Middle frontal gyrus (tissue), 1 donor: ENCODE results near the gene SEC31A.
A peak's percentile ranks its signal among the peaks of the same experiment; 100 is the strongest.
"Not testable (repeated sequence)": the region's sequence is repeated elsewhere in the genome, so short reads cannot be mapped to it uniquely, and the experiment has no call there.

Experiments
- DNase-seq: peaks from one replicate; pipeline ENCODE4 v3.0.0-alpha.2; 2015; ENCODE audit warnings: low spot score; ENCODE audit errors: extremely low spot score

The SEC31A gene, protein sequence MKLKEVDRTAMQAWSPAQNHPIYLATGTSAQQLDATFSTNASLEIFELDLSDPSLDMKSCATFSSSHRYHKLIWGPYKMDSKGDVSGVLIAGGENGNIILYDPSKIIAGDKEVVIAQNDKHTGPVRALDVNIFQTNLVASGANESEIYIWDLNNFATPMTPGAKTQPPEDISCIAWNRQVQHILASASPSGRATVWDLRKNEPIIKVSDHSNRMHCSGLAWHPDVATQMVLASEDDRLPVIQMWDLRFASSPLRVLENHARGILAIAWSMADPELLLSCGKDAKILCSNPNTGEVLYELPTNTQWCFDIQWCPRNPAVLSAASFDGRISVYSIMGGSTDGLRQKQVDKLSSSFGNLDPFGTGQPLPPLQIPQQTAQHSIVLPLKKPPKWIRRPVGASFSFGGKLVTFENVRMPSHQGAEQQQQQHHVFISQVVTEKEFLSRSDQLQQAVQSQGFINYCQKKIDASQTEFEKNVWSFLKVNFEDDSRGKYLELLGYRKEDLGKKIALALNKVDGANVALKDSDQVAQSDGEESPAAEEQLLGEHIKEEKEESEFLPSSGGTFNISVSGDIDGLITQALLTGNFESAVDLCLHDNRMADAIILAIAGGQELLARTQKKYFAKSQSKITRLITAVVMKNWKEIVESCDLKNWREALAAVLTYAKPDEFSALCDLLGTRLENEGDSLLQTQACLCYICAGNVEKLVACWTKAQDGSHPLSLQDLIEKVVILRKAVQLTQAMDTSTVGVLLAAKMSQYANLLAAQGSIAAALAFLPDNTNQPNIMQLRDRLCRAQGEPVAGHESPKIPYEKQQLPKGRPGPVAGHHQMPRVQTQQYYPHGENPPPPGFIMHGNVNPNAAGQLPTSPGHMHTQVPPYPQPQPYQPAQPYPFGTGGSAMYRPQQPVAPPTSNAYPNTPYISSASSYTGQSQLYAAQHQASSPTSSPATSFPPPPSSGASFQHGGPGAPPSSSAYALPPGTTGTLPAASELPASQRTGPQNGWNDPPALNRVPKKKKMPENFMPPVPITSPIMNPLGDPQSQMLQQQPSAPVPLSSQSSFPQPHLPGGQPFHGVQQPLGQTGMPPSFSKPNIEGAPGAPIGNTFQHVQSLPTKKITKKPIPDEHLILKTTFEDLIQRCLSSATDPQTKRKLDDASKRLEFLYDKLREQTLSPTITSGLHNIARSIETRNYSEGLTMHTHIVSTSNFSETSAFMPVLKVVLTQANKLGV

DNA sequence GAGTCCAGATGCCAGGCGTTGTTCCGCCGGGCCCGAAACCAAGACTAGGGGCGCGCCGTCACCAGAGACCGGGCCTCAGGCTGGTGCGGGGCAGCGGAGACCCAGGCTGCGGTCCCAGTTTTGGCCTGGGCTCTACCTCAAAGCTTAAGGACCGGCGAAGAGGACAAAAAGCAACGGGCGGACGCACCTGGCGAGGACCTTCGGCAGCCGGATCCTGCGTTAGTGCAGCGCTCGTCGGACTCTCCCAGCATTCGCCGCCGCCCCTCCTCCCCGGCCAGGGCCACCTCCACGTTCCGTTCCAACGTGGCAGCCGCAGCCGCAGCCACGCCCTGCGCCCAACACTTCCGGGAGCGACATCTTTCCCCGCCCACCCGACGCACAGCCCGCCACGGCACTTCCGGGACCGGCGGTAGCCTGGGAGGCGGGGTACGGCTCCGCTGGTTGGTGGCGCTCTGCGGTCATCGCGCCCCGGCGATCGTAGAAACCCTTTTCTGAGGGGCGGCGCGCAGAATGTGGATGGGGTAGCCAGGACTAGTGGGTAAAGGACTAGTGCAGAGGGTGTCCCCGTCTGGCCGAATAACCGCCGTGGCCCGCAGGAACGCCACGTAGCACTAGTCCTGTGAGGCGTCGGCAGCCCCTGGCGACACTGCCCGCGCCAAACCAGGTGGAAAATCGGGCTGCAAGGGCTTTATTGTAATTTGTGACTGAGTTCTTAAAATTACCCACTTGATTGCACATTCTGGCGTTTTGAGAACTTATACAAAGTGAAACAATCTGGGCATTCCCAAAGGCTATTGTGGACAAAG lies at the start of gene SEC31A:
SEC31A (minus strand) TSS at position 253 of the 806 bp plus-strand sequence. CDS start 9,217 bp downstream, outside the sequence.
- DNase-seq, result peak; percentile 92

- no peak for DNase-seq
Observed at GRCh38 chr4:82939414-82939813, 48.5 kb upstream of the SEC31A start.

- DNase-seq, result no peak
Observed at GRCh38 chr4:82934441-82934840, 43.5 kb upstream of the SEC31A start.

GRCh38 chr4:82930848-82931755 lies 40.1 kb upstream of the SEC31A start:
- DNase-seq, result no peak

- no peak for DNase-seq
Observed at GRCh38 chr4:82921795-82922194, 30.8 kb upstream of the SEC31A start.

DNA sequence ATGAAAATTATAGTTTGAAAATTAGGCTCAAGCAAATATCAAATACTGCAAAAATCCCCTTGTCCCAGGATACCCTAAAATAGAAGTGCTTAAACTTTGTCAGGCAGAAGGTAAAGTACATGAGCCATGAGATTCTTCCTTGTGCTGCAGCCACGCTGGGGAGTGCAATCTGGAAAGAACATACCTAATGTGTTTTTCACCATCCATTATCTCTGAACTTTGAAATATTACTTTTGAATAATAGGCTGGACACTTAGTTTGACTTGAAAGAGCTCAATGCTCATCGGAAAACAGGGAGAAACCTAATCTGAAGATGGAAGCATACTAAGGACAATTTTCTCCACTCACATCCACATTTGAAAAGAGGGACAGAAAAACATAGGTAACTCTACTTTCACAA lies 28.4 kb upstream of the SEC31A start:
- DNase-seq, result no peak

GRCh38 chr4:82918091-82918490 lies 27.1 kb upstream of the SEC31A start:
- DNase-seq, result no peak

DNA sequence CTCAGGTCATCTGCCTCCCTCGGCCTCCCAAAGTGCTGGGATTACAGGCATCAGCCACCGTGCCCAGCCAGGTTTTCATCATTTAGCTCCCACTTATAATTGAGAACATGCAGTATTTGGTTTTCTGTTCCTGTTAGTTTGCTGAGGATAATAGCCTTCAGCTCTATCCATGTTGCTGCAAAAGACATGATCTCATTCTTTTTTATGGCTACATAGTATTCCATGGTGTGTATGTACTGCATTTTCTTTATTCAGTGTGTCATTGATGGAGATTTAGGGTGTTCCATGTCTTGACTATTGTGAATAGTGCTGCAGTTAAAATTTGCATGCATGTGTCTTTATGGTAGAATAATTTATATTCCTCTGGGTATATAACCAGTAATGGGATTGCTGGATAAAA lies 23.0 kb upstream of the SEC31A start:
- DNase-seq, result not testable (repeated sequence)

- no peak for DNase-seq
Observed at GRCh38 chr4:82913305-82913704, 22.4 kb upstream of the SEC31A start.

DNA sequence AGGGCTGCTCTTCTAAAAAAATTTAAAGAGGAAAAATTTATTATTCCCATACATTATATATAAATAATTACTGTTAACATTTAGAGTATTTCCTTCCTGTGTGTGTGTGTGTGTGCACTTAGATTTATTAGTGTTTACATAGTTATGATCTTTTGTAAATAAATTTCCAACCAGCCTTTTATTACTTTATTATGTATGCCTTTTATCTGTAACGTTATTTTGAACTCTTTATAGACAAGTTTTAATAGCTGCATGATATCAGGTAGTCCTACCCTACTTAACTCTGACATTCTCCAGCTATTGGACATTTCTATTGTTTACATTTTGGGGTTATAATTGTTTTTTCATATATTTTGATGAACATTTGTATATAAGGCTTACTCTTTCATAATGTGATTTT lies 18.4 kb upstream of the SEC31A start:
- DNase-seq, result no peak

- DNase-seq, result no peak
Observed at GRCh38 chr4:82906469-82906868, 15.5 kb upstream of the SEC31A start.

- DNase-seq, result no peak
Observed at GRCh38 chr4:82905205-82905604, 14.3 kb upstream of the SEC31A start.

DNA sequence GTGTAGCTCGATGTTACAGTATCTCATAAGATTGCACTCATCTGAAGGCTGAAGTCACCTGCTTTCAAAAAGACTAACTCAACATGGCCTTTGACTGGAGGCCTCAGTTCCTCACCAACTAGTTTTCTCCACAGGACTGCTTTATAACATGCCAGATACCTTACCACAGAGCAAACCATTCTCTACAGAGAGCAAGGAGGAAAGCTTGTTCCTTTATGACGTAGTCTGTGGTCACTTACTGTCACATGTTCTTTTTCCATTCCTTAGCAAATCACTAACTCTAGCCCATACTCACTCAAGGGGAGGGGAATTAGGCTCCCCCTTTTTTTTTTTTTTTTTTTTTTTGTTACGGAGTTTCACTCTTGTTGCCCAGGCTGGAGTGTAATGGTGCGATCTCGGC lies 12.8 kb upstream of the SEC31A start:
- DNase-seq, result no peak

DNA sequence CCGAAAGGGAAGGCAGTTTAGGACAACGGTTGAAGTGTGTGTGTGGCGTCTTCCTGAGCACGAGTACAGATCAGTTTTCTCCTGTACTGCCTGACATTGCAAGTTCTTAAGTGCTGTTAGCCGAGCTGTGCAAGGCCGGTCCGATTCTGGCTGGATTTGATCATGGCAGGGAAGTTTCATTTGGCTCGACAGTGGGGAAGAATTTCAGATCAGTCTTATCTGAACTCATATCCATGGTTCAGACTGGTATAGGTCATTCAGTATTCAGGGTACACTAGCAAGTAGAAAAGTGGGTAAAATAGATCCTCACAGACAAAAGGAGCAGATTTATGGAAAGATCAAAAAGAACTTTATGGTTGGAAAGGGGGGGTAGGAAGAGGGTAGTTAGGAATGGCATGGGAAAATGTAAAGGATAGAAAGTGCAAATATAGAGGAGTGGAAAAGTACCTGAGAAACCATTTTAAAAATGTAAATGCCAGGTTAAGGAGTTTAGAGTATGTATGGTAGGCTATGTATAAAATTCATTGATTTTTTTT lies 10.3 kb upstream of the SEC31A start:
- no peak for DNase-seq

DNA sequence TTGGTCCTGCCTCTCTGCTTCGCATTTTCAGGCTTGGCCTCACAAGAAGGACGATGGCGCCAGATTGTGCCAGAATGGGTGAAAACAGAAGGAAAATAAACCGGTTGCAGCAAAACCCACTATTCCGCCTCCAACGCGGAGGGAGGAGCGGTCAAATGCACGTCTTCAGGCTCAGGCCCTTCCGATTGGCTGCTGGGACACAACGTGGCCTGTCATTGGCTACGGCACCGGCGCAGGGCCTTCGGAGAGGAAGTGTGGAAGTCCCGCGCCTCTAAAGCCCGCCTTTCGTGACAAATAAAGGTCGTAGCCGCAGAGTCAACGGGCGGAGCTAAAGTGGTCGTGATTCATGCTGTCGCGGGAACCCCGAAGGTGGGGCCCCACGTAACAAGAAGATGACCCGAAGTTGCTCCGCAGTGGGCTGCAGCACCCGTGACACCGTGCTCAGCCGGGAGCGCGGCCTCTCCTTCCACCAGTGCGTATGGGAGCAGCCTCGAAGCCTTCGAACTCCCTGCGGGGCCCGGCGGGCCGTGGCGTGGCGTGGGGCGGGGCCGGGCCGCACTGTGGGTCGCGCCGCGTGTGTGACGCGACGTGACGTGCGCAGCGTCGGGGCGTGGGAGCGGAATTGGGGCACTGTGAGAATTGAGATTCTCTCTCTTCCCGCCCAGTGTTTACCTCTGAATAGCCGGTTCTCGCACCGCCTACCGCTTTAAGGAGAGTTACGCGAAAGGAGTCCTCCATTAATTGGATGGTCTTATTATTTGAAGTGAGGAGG lies 9.6 kb upstream of the SEC31A start, which contains the start of gene THAP9:
THAP9 (plus strand) TSS at position 325 of the 772 bp plus-strand sequence; CDS start at position 393, 68 bp downstream.
- DNase-seq, result peak; percentile 100

DNA sequence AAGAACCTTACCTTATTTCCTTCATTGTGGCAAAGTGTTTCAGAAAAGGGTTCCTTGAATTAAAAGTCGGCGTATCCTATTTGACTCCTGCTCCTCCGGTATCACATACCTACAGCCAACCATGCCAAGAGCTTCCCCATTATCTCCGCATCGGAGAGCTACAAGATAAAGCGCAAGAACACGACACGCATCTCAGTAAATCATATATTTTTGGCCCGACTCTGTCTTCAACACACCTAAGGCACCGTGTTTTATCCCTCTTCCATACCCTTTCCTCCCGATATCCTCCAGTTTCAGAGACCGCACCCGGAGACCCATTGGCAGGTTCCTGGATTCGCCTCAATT lies 9.1 kb upstream of the SEC31A start:
- DNase-seq, result no peak

DNA sequence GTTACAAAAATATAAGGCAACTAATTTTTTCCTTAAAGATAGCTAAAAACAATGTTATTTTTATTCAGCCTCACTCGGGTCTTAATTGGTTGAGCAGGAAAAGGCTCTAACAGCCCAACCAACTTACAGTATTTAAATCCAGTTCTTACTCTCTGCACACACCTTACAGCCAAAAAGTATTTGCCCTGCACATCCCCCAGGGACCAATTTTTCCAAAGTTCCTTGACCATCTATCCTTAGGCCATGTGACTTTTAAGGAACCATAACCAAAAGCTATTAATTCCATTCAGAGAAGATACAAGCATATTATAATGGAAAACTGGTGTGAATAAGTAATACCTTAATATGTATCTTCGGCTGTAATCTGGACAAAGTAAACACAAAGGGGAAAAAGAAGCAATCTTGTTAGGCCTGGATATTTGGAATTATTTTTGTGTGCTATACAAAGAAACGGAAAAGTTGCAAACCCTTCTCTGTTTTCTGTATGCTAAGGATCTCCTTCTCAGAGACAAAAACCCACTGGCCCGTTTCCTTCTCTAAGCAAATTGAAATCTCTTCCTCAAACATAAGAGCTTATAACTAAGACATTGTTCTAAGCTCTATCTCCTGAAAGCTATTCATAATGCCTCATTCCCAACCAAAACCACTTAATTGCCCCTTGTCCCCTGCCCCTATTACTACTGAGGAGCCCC lies 8.6 kb upstream of the SEC31A start:
- no peak for DNase-seq
